Transverse colon (tissue), 4 donors: ENCODE results near the gene FAM43A.

Experiments
- EP300 ChIP-seq: sonication (generic); formaldehyde crosslinking; IDR thresholded peaks from one replicate; pipeline ENCODE4 v1.6.1; 2017; ENCODE audit warnings: antibody characterized with exemption, low read depth
- POLR2A ChIP-seq: fragments of 450-650 bp; IDR thresholded peaks from one replicate; pipeline ENCODE4 v1.6.1; 2016; ENCODE audit warnings: antibody characterized with exemption, mild to moderate bottlenecking, moderate library complexity
- POLR2AphosphoS5 ChIP-seq, 3 donors: sonication (generic); formaldehyde crosslinking; IDR thresholded peaks; one replicate each; pipeline ENCODE4 v1.6.1; 2016; ENCODE audit warnings: antibody characterized with exemption in 3 of 3
- TF ChIP-seq, protein P1 (sequence below), 5 experiments: fragments of 200-600 bp in 3 of 5; fragments of 450-650 bp in 2 of 5; sonication (generic) in 3 of 5; IDR thresholded peaks; 1 replicate in 2 of 5; 2 replicates in 3 of 5; pipeline ENCODE4 v1.5.1; 2016 to 2017; ENCODE audit warnings: antibody characterized with exemption in 5 of 5, inconsistent platforms in 3 of 5, mild to moderate bottlenecking in 2 of 5, moderate library complexity in 1 of 5

DNA sequence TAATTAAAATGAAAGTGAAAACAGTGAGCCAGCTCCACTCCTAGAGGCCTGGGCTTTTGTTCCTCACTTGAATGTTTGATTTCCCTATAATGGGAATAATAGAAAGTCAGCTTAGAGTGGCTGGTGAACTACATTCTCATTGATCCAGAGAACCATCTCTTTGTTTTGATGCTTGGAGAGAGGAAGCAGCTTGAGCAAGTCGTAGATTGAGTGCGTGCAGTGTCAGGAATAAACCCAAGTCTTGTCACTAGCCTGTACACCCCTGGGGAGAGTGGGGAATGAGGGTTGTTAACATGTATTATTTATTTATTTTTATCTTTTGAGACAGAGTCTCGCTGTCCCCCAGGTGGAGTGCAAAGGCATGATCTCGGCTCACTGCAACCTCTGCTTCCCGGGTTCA, 12.8 kb upstream of the FAM43A start:
- no peak for TF ChIP-seq POLR2A
- TF ChIP-seq, protein P1, sequence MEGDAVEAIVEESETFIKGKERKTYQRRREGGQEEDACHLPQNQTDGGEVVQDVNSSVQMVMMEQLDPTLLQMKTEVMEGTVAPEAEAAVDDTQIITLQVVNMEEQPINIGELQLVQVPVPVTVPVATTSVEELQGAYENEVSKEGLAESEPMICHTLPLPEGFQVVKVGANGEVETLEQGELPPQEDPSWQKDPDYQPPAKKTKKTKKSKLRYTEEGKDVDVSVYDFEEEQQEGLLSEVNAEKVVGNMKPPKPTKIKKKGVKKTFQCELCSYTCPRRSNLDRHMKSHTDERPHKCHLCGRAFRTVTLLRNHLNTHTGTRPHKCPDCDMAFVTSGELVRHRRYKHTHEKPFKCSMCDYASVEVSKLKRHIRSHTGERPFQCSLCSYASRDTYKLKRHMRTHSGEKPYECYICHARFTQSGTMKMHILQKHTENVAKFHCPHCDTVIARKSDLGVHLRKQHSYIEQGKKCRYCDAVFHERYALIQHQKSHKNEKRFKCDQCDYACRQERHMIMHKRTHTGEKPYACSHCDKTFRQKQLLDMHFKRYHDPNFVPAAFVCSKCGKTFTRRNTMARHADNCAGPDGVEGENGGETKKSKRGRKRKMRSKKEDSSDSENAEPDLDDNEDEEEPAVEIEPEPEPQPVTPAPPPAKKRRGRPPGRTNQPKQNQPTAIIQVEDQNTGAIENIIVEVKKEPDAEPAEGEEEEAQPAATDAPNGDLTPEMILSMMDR (IDR thresholded peaks at IDR 0.05), result no peak
- no peak for TF ChIP-seq EP300
- TF ChIP-seq POLR2AphosphoS5 (IDR thresholded peaks at IDR 0.05), result no peak
